Tibial nerve (tissue), 3 donors: ENCODE measurements around the gene FLVCR1.

Experiments
- POLR2A ChIP-seq, 2 donors: fragments of 450-650 bp; IDR thresholded peaks; one replicate each; pipeline ENCODE4 v1.6.1; 2017; ENCODE audit warnings: antibody characterized with exemption in 2 of 2, mild to moderate bottlenecking in 2 of 2, moderate library complexity in 2 of 2
- TF ChIP-seq, protein P1 (sequence below), 5 experiments: fragments of 200-600 bp in 3 of 5; fragments of 450-650 bp in 2 of 5; sonication (generic) in 3 of 5; IDR thresholded peaks; one replicate each; pipeline ENCODE4 v1.5.1; 2016 to 2019; ENCODE audit warnings: antibody characterized with exemption in 5 of 5, mild to moderate bottlenecking in 3 of 5, moderate library complexity in 2 of 5

DNA sequence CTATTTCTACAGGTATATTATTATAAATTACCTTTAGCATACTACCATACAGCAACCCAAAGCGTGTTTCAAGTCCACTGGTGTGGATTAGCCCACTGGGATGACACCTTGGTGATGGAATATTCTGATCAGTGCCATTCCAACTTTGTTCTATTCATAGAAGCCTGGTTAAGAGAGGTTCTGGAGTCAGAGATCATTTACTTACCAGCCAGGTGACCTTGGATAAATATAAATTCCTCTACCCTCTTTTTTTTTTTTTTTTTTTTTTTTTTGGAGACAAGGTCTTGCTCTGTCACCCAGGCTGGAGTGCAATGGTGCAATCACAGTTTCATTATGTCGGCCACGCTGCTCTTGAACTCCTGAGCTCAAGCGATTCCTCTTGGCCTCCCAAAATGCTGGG, 10.5 kb upstream of the FLVCR1 start, which contains the start of gene SPATA45:
- TF ChIP-seq, protein P1, sequence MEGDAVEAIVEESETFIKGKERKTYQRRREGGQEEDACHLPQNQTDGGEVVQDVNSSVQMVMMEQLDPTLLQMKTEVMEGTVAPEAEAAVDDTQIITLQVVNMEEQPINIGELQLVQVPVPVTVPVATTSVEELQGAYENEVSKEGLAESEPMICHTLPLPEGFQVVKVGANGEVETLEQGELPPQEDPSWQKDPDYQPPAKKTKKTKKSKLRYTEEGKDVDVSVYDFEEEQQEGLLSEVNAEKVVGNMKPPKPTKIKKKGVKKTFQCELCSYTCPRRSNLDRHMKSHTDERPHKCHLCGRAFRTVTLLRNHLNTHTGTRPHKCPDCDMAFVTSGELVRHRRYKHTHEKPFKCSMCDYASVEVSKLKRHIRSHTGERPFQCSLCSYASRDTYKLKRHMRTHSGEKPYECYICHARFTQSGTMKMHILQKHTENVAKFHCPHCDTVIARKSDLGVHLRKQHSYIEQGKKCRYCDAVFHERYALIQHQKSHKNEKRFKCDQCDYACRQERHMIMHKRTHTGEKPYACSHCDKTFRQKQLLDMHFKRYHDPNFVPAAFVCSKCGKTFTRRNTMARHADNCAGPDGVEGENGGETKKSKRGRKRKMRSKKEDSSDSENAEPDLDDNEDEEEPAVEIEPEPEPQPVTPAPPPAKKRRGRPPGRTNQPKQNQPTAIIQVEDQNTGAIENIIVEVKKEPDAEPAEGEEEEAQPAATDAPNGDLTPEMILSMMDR (IDR thresholded peaks at IDR 0.05) = no peak
- no peak for TF ChIP-seq POLR2A (IDR thresholded peaks at IDR 0.05)
